ENCODE measurements around the gene NUMB. TPM values are rescaled to one million over a fixed set of nuclear protein-coding genes. Genes with fewer than 3 reads are reported as not detected.

NUMB gene
- polyA plus RNA-seq: 10 to 100 TPM; 38.5 to 87.9 (median 55.4) TPM
- long read RNA-seq, donor 1: 0 reads
- long read RNA-seq, donor 2, partial matches to known transcripts: 0 of 2 reads
- long read RNA-seq, donor 2, other reads (novel, unspliced or antisense): 0 of 2 reads
- long read RNA-seq, donor 3, partial matches to known transcripts: 0 of 3 reads
- long read RNA-seq, donor 3, other reads (novel, unspliced or antisense): 0 of 3 reads
- long read RNA-seq, donor 4: 0 reads
- long read RNA-seq, donor 5, partial matches to known transcripts: 10 of 11 reads
- long read RNA-seq, donor 5, other reads (novel, unspliced or antisense): 0 of 11 reads
- long read RNA-seq, donor 6, partial matches to known transcripts: 0 of 4 reads
- long read RNA-seq, donor 6, other reads (novel, unspliced or antisense): 0 of 4 reads
- long read RNA-seq, donor 7: 0 reads
- long read RNA-seq, donor 8: 0 reads
- long read RNA-seq, donor 9: 0 reads
- long read RNA-seq, donor 10, partial matches to known transcripts: 8 of 16 reads
- long read RNA-seq, donor 10, other reads (novel, unspliced or antisense): 0 of 16 reads

DNA sequence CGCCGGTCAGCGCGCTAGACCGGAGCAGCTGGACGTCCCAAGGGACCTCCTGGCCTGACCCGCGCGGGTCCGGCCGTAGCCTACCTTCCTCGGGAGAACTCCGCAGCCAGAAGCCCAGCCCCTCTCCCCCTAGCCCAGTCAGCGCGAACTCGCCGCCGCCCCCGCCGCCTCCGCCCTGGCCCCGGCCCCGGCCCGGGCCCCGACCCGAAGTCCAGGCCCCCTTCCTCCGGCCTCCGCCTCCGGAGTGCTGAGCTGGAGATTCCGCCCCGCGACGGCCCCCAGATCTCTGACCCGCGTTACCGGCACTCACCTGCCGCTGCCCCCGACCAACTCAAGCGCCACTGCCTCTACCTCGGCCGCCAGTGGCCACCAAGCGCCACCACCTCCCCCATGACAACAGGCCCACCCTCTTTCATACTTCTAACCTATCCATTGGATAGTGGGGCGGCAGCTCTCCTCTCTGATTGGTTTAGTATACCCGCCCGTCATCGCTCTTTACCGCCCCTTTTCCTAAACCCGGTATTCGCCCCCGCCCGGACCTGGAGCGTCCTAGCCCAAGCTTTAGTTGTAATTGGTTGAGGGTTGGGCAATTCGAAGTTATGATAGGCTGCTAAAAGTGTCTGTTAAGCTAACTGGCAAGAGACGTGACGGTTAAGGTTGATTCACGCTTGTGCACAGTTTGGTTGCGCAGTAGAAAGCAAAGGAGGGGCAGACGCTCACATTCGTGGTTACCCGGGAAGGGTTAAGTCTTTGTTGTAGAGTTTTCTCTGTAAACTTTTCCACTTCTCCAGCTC lies at the start of gene NUMB:
Gene NUMB, minus strand, starts transcription at position 364 of the 794 bp plus-strand sequence. CDS start 102,795 bp downstream, outside the sequence.
- DNase-seq: peak; percentile 99 to 100
- peaks cover 5 to 43% (median 13%) of the 10 kb centered on the region in 3 donors for H3K4me1 ChIP-seq (ENCODE audit: control insufficient read depth in 3 of 3, insufficient read depth in 2 of 3, low read depth in 1 of 3, low read length in 2 of 3)
- H3K4me3 ChIP-seq (ENCODE audit: low read depth in 1 of 3, low read length in 3 of 3): peak within 1 kb of the TSS; percentile 86 to 98 (median 96)
- no peaks in the 10 kb centered on the region for H3K36me3 ChIP-seq (ENCODE audit: control insufficient read depth in 3 of 3, insufficient read depth in 2 of 3, low read depth in 1 of 3, low read length in 3 of 3)
- FAIRE-seq: peak; percentile 77
- H3K9me3 ChIP-seq (ENCODE audit: control insufficient read depth in 2 of 2, insufficient read depth in 1 of 2, low read depth in 1 of 2, low read length in 1 of 2): no peaks in the 10 kb centered on the region
- H3K27ac ChIP-seq (ENCODE audit: low read depth in 1 of 3, low read length in 2 of 3): peak within 1 kb of the TSS; percentile 81 to 93 (median 89)
- no peaks in the 10 kb centered on the region for H3K27me3 ChIP-seq (ENCODE audit: control insufficient read depth in 3 of 3, insufficient read depth in 3 of 3, low read length in 3 of 3)
- 0 to 1% (median 1%) methylated on average over 41 to 60 of the region's 60 CpGs for WGBS, 3 donors

DNA sequence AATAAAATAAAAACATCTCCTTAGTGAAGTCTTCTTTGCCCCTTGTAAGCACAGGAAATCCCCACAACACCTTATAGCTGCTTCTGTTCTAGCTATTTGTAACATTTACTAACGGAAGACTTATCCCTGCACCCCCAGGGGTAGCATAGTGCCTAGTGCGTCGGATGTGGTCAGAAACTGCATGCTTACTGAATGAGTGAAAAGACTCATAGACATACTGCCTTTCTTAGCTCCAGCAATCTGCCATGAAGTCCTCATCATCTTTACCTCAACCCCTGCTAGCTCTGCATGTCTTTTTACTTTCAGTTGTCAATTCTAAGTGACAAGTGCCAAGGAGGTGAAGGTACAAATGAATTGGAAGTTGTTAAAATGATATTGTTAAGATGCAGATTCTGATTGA lies 45.3 kb upstream of the NUMB start:
- DNase-seq: no peak
- FAIRE-seq: no peak
- H3K27ac ChIP-seq (ENCODE audit: low read depth in 1 of 3, low read length in 2 of 3): no peak overlapping the region
- H3K4me3 ChIP-seq (ENCODE audit: low read depth in 1 of 3, low read length in 3 of 3): no peak overlapping the region
- peaks cover 0 to 2% (median 0%) of the 10 kb centered on the region in 3 donors for H3K36me3 ChIP-seq (ENCODE audit: control insufficient read depth in 3 of 3, insufficient read depth in 2 of 3, low read depth in 1 of 3, low read length in 3 of 3)
- H3K9me3 ChIP-seq (ENCODE audit: control insufficient read depth in 2 of 2, insufficient read depth in 1 of 2, low read depth in 1 of 2, low read length in 1 of 2): no peaks in the 10 kb centered on the region
- H3K4me1 ChIP-seq (ENCODE audit: control insufficient read depth in 3 of 3, insufficient read depth in 2 of 3, low read depth in 1 of 3, low read length in 2 of 3): no peaks in the 10 kb centered on the region
- WGBS, 3 donors: 82 to 98% (median 89%) methylated on average over 3 of the region's 3 CpGs
- H3K27me3 ChIP-seq (ENCODE audit: control insufficient read depth in 3 of 3, insufficient read depth in 3 of 3, low read length in 3 of 3): no peaks in the 10 kb centered on the region

DNA sequence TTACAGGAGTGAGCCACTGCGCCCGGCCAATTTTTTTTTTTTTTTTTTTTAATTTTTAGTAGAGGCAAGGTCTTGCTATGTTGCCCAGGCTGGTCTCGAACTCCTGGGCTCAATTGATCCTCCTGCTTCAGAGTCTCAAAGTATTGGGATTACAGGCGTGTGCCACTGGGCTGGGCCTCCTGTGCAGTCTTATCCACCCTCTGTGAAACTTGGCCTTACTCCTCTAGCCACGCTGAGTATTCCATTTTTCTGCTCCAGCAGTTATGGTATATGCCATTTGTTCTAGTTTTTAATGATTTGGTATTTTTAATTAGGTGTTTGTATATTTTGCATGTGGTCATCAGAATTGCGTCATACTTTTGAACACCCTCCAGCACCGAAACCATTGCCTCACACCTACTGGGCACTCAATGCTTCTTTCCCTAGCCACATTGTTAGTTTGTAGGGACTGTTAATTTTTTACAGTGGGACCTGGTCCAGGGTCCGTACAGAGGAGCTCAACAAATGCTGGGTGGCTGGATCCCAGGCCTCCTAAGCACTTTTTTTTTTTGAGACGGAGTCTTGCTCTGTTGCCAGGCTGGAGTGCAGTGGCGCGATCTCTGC lies 43.8 kb upstream of the NUMB start:
- Histone ChIP-seq H3K27ac (ENCODE audit: low read depth in 1 of 3, low read length in 2 of 3) (no peak overlapping the region), H3K4me3 (ENCODE audit: low read depth in 1 of 3, low read length in 3 of 3) (no peak overlapping the region), H3K36me3 (ENCODE audit: control insufficient read depth in 3 of 3, insufficient read depth in 2 of 3, low read depth in 1 of 3, low read length in 3 of 3) (peaks cover 0 to 2% (median 0%) of the 10 kb centered on the region in 3 donors), H3K4me1 (ENCODE audit: control insufficient read depth in 3 of 3, insufficient read depth in 2 of 3, low read depth in 1 of 3, low read length in 2 of 3) (no peaks in the 10 kb centered on the region), H3K27me3 (ENCODE audit: control insufficient read depth in 3 of 3, insufficient read depth in 3 of 3, low read length in 3 of 3) (no peaks in the 10 kb centered on the region), H3K9me3 (ENCODE audit: control insufficient read depth in 2 of 2, insufficient read depth in 1 of 2, low read depth in 1 of 2, low read length in 1 of 2) (no peaks in the 10 kb centered on the region)
- DNase-seq: no peak
- 93 to 96% (median 96%) methylated on average over 9 to 11 of the region's 11 CpGs for WGBS, 3 donors
- FAIRE-seq: no peak

DNA sequence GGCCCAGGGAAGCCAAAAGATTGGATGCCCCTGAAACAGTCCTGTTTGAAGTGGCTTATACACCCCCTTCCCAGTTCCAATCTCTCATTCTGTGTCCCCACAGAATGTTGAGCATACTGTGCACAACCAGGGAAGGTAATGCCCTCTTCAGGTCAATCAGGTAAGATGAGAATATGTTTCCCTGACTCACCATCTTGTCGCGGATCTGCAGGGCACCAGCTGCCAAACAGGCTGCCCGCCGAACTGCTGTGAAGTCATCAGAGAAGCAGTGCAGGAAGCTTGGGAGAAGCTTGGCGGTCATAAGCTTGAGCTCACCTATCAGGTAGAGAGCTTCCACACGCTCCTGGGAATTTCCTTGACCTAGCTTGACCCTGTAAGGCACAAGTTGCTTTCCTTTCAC lies 42.0 kb upstream of the NUMB start:
- H3K9me3 ChIP-seq (ENCODE audit: control insufficient read depth in 2 of 2, insufficient read depth in 1 of 2, low read depth in 1 of 2, low read length in 1 of 2): no peaks in the 10 kb centered on the region
- FAIRE-seq: no peak
- no peaks in the 10 kb centered on the region for H3K4me1 ChIP-seq (ENCODE audit: control insufficient read depth in 3 of 3, insufficient read depth in 2 of 3, low read depth in 1 of 3, low read length in 2 of 3)
- no peak overlapping the region for H3K27ac ChIP-seq (ENCODE audit: low read depth in 1 of 3, low read length in 2 of 3)
- WGBS, 3 donors: 91 to 95% (median 95%) methylated on average over 6 of the region's 6 CpGs
- no peak overlapping the region for H3K4me3 ChIP-seq (ENCODE audit: low read depth in 1 of 3, low read length in 3 of 3)
- H3K27me3 ChIP-seq (ENCODE audit: control insufficient read depth in 3 of 3, insufficient read depth in 3 of 3, low read length in 3 of 3): no peaks in the 10 kb centered on the region
- DNase-seq: no peak
- H3K36me3 ChIP-seq (ENCODE audit: control insufficient read depth in 3 of 3, insufficient read depth in 2 of 3, low read depth in 1 of 3, low read length in 3 of 3): peaks cover 0 to 2% (median 0%) of the 10 kb centered on the region in 3 donors

DNA sequence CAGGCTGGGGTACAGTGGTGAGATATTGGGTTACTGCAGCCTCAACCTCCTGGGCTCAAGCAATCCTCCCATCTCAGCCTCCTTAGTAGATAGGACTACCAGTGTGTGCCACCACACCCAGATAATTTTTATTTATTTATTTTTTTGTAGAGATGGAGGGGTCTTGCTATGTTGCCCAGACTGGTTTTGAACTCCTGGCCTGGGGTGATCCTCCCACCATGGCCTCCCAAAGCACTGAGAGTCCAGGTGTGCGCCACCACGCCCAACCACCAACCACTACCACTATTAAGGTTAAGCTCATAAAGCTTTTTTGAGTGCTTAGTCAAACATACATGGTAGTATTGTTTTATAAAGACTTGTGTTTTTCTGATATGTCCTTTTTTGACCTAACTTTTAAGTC lies 36.2 kb upstream of the NUMB start:
- Histone ChIP-seq H3K27me3 (ENCODE audit: control insufficient read depth in 3 of 3, insufficient read depth in 3 of 3, low read length in 3 of 3) (no peaks in the 10 kb centered on the region), H3K27ac (ENCODE audit: low read depth in 1 of 3, low read length in 2 of 3) (no peak overlapping the region), H3K36me3 (ENCODE audit: control insufficient read depth in 3 of 3, insufficient read depth in 2 of 3, low read depth in 1 of 3, low read length in 3 of 3) (peaks cover 0 to 10% (median 0%) of the 10 kb centered on the region in 3 donors), H3K4me3 (ENCODE audit: low read depth in 1 of 3, low read length in 3 of 3) (no peak overlapping the region), H3K9me3 (ENCODE audit: control insufficient read depth in 2 of 2, insufficient read depth in 1 of 2, low read depth in 1 of 2, low read length in 1 of 2) (no peaks in the 10 kb centered on the region), H3K4me1 (ENCODE audit: control insufficient read depth in 3 of 3, insufficient read depth in 2 of 3, low read depth in 1 of 3, low read length in 2 of 3) (peaks cover 8 to 10% (median 8%) of the 10 kb centered on the region in 3 donors)
- DNase-seq: no peak
- WGBS, 3 donors: 100% methylated on average over 2 of the region's 2 CpGs
- FAIRE-seq: no peak

DNA sequence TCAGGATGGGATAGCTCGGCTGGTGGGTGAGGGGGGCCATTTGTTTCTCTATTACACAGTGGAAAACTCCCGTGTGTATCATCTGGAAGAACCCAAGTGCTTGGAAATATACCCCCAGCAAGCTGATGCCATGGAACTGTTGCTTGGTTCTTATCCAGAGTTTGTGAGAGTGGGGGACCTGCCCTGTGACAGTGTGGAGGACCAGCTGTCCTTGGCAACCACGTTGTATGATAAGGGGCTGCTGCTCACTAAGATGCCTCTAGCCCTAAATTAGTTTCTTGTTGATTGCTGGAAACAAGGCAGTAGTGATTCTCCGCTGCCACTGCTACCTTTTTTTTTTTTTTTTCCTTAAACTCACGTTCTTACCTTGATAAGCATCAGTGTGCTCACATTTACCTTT lies 34.3 kb upstream of the NUMB start:
- no peak overlapping the region for H3K4me3 ChIP-seq (ENCODE audit: low read depth in 1 of 3, low read length in 3 of 3)
- no peak for FAIRE-seq
- 47 to 69% (median 61%) methylated on average over 5 of the region's 5 CpGs for WGBS, 3 donors
- no peak overlapping the region for H3K27ac ChIP-seq (ENCODE audit: low read depth in 1 of 3, low read length in 2 of 3)
- H3K36me3 ChIP-seq (ENCODE audit: control insufficient read depth in 3 of 3, insufficient read depth in 2 of 3, low read depth in 1 of 3, low read length in 3 of 3): peaks cover 0 to 10% (median 0%) of the 10 kb centered on the region in 3 donors
- no peaks in the 10 kb centered on the region for H3K9me3 ChIP-seq (ENCODE audit: control insufficient read depth in 2 of 2, insufficient read depth in 1 of 2, low read depth in 1 of 2, low read length in 1 of 2)
- H3K27me3 ChIP-seq (ENCODE audit: control insufficient read depth in 3 of 3, insufficient read depth in 3 of 3, low read length in 3 of 3): no peaks in the 10 kb centered on the region
- no peak for DNase-seq
- peaks cover 8 to 10% (median 8%) of the 10 kb centered on the region in 3 donors for H3K4me1 ChIP-seq (ENCODE audit: control insufficient read depth in 3 of 3, insufficient read depth in 2 of 3, low read depth in 1 of 3, low read length in 2 of 3)

DNA sequence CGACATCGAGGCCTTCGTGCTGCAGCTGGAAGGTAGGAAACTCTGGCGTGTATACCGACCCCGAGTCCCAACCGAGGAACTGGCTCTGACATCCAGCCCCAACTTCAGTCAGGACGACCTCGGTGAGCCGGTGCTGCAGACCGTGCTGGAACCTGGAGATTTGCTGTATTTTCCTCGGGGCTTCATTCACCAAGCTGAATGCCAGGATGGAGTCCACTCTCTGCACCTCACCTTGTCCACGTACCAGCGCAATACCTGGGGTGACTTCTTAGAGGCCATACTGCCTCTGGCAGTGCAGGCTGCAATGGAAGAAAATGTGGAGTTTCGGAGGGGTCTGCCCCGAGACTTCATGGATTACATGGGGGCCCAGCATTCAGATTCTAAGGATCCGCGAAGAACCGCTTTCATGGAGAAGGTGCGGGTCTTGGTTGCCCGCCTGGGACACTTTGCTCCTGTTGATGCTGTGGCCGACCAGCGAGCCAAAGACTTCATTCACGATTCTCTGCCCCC lies 33.8 kb upstream of the NUMB start:
- Histone ChIP-seq H3K4me3 (ENCODE audit: low read depth in 1 of 3, low read length in 3 of 3) (peak overlapping the region in 2 of 3 donors; percentile 54 to 87), H3K27ac (ENCODE audit: low read depth in 1 of 3, low read length in 2 of 3) (peak overlapping the region in 1 of 3 donors; percentile 97), H3K9me3 (ENCODE audit: control insufficient read depth in 2 of 2, insufficient read depth in 1 of 2, low read depth in 1 of 2, low read length in 1 of 2) (no peaks in the 10 kb centered on the region), H3K36me3 (ENCODE audit: control insufficient read depth in 3 of 3, insufficient read depth in 2 of 3, low read depth in 1 of 3, low read length in 3 of 3) (peaks cover 0 to 10% (median 0%) of the 10 kb centered on the region in 3 donors), H3K27me3 (ENCODE audit: control insufficient read depth in 3 of 3, insufficient read depth in 3 of 3, low read length in 3 of 3) (no peaks in the 10 kb centered on the region), H3K4me1 (ENCODE audit: control insufficient read depth in 3 of 3, insufficient read depth in 2 of 3, low read depth in 1 of 3, low read length in 2 of 3) (peaks cover 8 to 10% (median 8%) of the 10 kb centered on the region in 3 donors)
- 51 to 60% (median 57%) methylated on average over 24 of the region's 24 CpGs for WGBS, 3 donors
- FAIRE-seq (no peak), DNase-seq (no peak)

Data from small intestine (tissue), 16 donors.